ENCODE data around the gene SEC14L1.

The SEC14L1 gene

GRCh38 chr17:77163001-77163400, 22.2 kb downstream of the SEC14L1 start:
- CTCF ChIA-PET: interaction anchor here (0.6 to 1.7 kb wide), 4 partner anchors 19 to 539 kb away, joined by 3 to 6 read pairs (median 3); partner anchors contain the start of gene SEC14L1
- POLR2A ChIA-PET: no interaction called here
- TF ChIP-seq CTCF (IDR thresholded peaks at IDR 0.05; ENCODE audit: control extremely low read depth, extremely low read depth, low read depth, missing control alignments): no peak
- no peak for DNase-seq (ENCODE audit: extremely low spot score)

- TF ChIP-seq CTCF (IDR thresholded peaks at IDR 0.05; ENCODE audit: control extremely low read depth, extremely low read depth, low read depth, missing control alignments): no peak
- ChIA-PET CTCF (interaction anchor here (0.6 to 1.7 kb wide), 4 partner anchors 18 to 540 kb away, joined by 3 to 6 read pairs (median 3); partner anchors contain the start of gene SEC14L1), POLR2A (no interaction called here)
- DNase-seq (ENCODE audit: extremely low spot score): no peak
Measured at GRCh38 chr17:77163511-77164280, 22.9 kb downstream of the SEC14L1 start.

GRCh38 chr17:77164483-77165091, 23.8 kb downstream of the SEC14L1 start:
- no peak for TF ChIP-seq CTCF (IDR thresholded peaks at IDR 0.05; ENCODE audit: control extremely low read depth, extremely low read depth, low read depth, missing control alignments)
- ChIA-PET POLR2A (no interaction called here), CTCF (interaction anchor here (1.2 to 1.7 kb wide), 2 partner anchors 10 to 78 kb away, joined by 3 to 7 read pairs; no protein-coding TSS in a partner anchor)
- DNase-seq (ENCODE audit: extremely low spot score): no peak

GRCh38 chr17:77165577-77165976, 24.8 kb downstream of the SEC14L1 start:
- no peak for TF ChIP-seq CTCF (IDR thresholded peaks at IDR 0.05; ENCODE audit: control extremely low read depth, extremely low read depth, low read depth, missing control alignments)
- no peak for DNase-seq (ENCODE audit: extremely low spot score)
- ChIA-PET POLR2A (no interaction called here), CTCF (interaction anchor here (1.2 to 1.7 kb wide), 2 partner anchors 11 to 79 kb away, joined by 3 to 7 read pairs; no protein-coding TSS in a partner anchor)

GRCh38 chr17:77167472-77168306, 26.9 kb downstream of the SEC14L1 start:
- ChIA-PET CTCF (interaction anchor here (1.4 to 2.8 kb wide), 3 partner anchors 10 to 81 kb away, joined by 3 to 8 read pairs (median 5); no protein-coding TSS in a partner anchor), POLR2A (interaction anchor here (0.7 kb wide), 1 partner anchor 21 kb away, joined by 3 read pairs; no protein-coding TSS in a partner anchor)
- no peak for DNase-seq (ENCODE audit: extremely low spot score)
- no peak for TF ChIP-seq CTCF (IDR thresholded peaks at IDR 0.05; ENCODE audit: control extremely low read depth, extremely low read depth, low read depth, missing control alignments)

GRCh38 chr17:77173104-77173503, 32.3 kb downstream of the SEC14L1 start:
- POLR2A ChIA-PET: interaction anchor here (0.7 kb wide), 1 partner anchor 43 kb away, joined by 7 read pairs; no protein-coding TSS in a partner anchor
- no peak for DNase-seq (ENCODE audit: extremely low spot score)
- no peak for TF ChIP-seq CTCF (IDR thresholded peaks at IDR 0.05; ENCODE audit: control extremely low read depth, extremely low read depth, low read depth, missing control alignments)
- CTCF ChIA-PET: interaction anchor here (1.1 to 3.4 kb wide), 2 partner anchors 9 to 23 kb away, joined by 3 to 20 read pairs; no protein-coding TSS in a partner anchor
